B cell (primary cell): Measurements from ENCODE around the gene TMEM213.

Experiments used
- EZH2 ChIP-seq: IDR thresholded peaks from 2 replicates; pipeline ENCODE4 v1.6.1; 2012; ENCODE audit warnings: borderline replicate concordance, low read depth, mild to moderate bottlenecking, moderate library complexity, low read length; ENCODE audit not compliant: insufficient read depth, poor library complexity, severe bottlenecking
- TF ChIP-seq, protein P1 (sequence below): fragments of 200-600 bp; IDR thresholded peaks from one replicate; pipeline ENCODE4 v1.8.0; 2022; ENCODE audit warnings: antibody characterized with exemption, mild to moderate bottlenecking

DNA sequence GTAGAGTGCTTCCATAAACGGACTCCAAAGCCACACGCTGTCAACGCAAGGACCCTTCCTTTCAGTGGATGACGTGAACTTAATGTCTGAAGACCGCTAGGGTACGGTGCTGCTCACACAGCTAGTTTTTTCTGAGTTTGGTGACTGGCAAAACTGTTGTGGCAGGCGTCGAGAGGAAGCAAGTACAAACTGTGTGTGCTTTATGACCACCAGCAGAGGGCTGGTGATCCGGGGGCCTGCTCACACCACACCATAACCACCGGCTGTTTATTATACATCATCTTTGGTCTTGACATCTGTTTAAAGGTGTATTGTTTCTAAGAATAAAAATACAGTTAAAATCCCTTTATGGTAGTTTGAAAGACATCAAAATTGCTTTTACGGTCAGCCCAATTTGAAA lies 37.3 kb downstream of the TMEM213 start:
- TF ChIP-seq, protein P1, sequence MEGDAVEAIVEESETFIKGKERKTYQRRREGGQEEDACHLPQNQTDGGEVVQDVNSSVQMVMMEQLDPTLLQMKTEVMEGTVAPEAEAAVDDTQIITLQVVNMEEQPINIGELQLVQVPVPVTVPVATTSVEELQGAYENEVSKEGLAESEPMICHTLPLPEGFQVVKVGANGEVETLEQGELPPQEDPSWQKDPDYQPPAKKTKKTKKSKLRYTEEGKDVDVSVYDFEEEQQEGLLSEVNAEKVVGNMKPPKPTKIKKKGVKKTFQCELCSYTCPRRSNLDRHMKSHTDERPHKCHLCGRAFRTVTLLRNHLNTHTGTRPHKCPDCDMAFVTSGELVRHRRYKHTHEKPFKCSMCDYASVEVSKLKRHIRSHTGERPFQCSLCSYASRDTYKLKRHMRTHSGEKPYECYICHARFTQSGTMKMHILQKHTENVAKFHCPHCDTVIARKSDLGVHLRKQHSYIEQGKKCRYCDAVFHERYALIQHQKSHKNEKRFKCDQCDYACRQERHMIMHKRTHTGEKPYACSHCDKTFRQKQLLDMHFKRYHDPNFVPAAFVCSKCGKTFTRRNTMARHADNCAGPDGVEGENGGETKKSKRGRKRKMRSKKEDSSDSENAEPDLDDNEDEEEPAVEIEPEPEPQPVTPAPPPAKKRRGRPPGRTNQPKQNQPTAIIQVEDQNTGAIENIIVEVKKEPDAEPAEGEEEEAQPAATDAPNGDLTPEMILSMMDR = no peak
- TF ChIP-seq EZH2 = no peak
